Measurements from ENCODE around the gene ZG16. TPM values are rescaled to one million over a fixed set of nuclear protein-coding genes. Genes with fewer than 3 reads are reported as not detected.

ZG16 gene
- total and polyA plus RNA-seq, 9 of the 15 experiments (the other 6 are each of a cell fraction or from before 2014, with no cell fraction given) = 0.04 TPM; not detected in 8

GRCh38 chr16:29790183-29790948, 12.3 kb downstream of the ZG16 start, which contains the start of gene KIF22 (continued):
- TF ChIP-seq PHF21A (IDR thresholded peaks at IDR 0.05; ENCODE audit: borderline replicate concordance, low read depth) (0 out of 2 replicates have a peak, but pooled peaks have one; percentile 59), ZNF507 (tag; conservative IDR thresholded peaks at IDR 0.05) (no peak), CBX5 (IDR thresholded peaks at IDR 0.05; ENCODE audit: borderline replicate concordance, low read depth) (peak; percentile 32; the same call in 1 of the 2 replicates), SMC3 (conservative IDR thresholded peaks at IDR 0.05; ENCODE audit: insufficient read depth, low read depth, low read length) (peak; percentile 46; the same call in 1 of the 2 replicates), MNT (conservative IDR thresholded peaks at IDR 0.05) (peak; percentile 89 to 92), ZNF766 (CRISPR knock-in tag; conservative IDR thresholded peaks at IDR 0.05) (peak; percentile 48; the same call in 1 of the 2 replicates), ZNF41 (CRISPR knock-in tag; conservative IDR thresholded peaks at IDR 0.05) (peak; percentile 61; the same call in 1 of the 2 replicates), FIP1L1 (IDR thresholded peaks at IDR 0.05; ENCODE audit: low read depth, low read length, poor library complexity, severe bottlenecking) (peak; percentile 97), POLR2AphosphoS2 (IDR thresholded peaks at IDR 0.05; ENCODE audit: low read length) (0 out of 2 replicates have a peak, but pooled peaks have one; percentile 53), ZMIZ1 (IDR thresholded peaks at IDR 0.05; ENCODE audit: low read depth in 2 of 2, low read length in 2 of 2) (peak in 1 of 2 experiments; percentile 46; a peak in 1 of 4 replicates), BDP1 (IDR thresholded peaks at IDR 0.05; ENCODE audit: insufficient read depth, insufficient read length) (no peak), E4F1 (CRISPR knock-in tag; IDR thresholded peaks at IDR 0.05; ENCODE audit: borderline replicate concordance) (no peak), GTF2E2 (tag; IDR thresholded peaks at IDR 0.05) (peak; percentile 80; the same call in 1 of the 2 replicates), U2AF1 (optimal IDR thresholded peaks at IDR 0.05; ENCODE audit: low read depth, low read length) (no peak), ETV1 (tag; conservative IDR thresholded peaks at IDR 0.05; ENCODE audit: low read depth) (peak; percentile 30; the same call in 1 of the 2 replicates), POLR2B (IDR thresholded peaks at IDR 0.05; ENCODE audit: low read depth, partially characterized antibody) (peak; percentile 77), ESRRA (IDR thresholded peaks at IDR 0.05; ENCODE audit: borderline replicate concordance, low read depth) (peak; percentile 60; the same call in 1 of the 2 replicates)
